Heart left ventricle (tissue), 16 donors: ENCODE measurements around the gene PLEKHG3. TPM values are rescaled to one million over a fixed set of nuclear protein-coding genes. Genes with fewer than 3 reads are reported as not detected.
A peak's percentile ranks its signal among the peaks of the same experiment; 100 is the strongest.

Experiments used
- ATAC-seq, 4 donors: fragments of 200-7000 bp; cut with Tn5 transposase; one replicate each; pipeline ENCODE4 v1.9.1; 2020 to 2022; ENCODE audit warnings: moderate library complexity in 4 of 4, mild to moderate bottlenecking in 3 of 4, moderate number of reproducible peaks in 1 of 4
- DNase-seq, 5 donors: peaks; one replicate each; pipeline ENCODE4 v3.0.0-alpha.2; 2020
- H3K27ac ChIP-seq, 12 donors: fragments of 200-600 bp; sonication (generic) in 4 of 12; one replicate each; pipeline versions ENCODE4 v1.5.0 to v1.8.0; 2016 to 2022; ENCODE audit warnings: mild to moderate bottlenecking in 2 of 12
- H3K27me3 ChIP-seq, 9 donors: fragments of 200-600 bp; sonication (generic) in 2 of 9; one replicate each; pipeline versions ENCODE4 v1.5.1 to v1.8.0; 2016 to 2022; ENCODE audit warnings: mild to moderate bottlenecking in 3 of 9
- H3K36me3 ChIP-seq, 9 donors: fragments of 200-600 bp; sonication (generic) in 2 of 9; one replicate each; pipeline versions ENCODE4 v1.5.0 to v1.8.0; 2018 to 2022; ENCODE audit warnings: mild to moderate bottlenecking in 2 of 9
- H3K4me1 ChIP-seq, 12 donors: fragments of 200-600 bp; sonication (generic) in 4 of 12; one replicate each; pipeline versions ENCODE4 v1.5.0 to v1.8.0; 2016 to 2022; ENCODE audit warnings: mild to moderate bottlenecking in 3 of 12
- H3K4me3 ChIP-seq, 12 donors: fragments of 200-600 bp; sonication (generic) in 4 of 12; one replicate each; pipeline versions ENCODE4 v1.5.0 to v1.8.0; 2017 to 2022; ENCODE audit warnings: mild to moderate bottlenecking in 9 of 12, moderate library complexity in 4 of 12
- H3K9me3 ChIP-seq, 12 donors: fragments of 200-600 bp; sonication (generic) in 4 of 12; one replicate each; pipeline versions ENCODE4 v1.5.0 to v1.8.0; 2016 to 2022; ENCODE audit warnings: mild to moderate bottlenecking in 1 of 12
- POLR2A ChIP-seq, 2 donors: fragments of 450-650 bp; IDR thresholded peaks; one replicate each; pipeline ENCODE4 v1.6.1; 2017; ENCODE audit warnings: antibody characterized with exemption in 2 of 2, mild to moderate bottlenecking in 2 of 2, moderate library complexity in 2 of 2
- WGBS, 4 donors: extraction: QIAGEN DNeasy Blood & Tissue Kit in 2 of 4; methylation state at CpG; one replicate each; pipeline versions ENCODE4 v1.1.5 to v1.1.7; 2013 to 2018; 5-methylcytosine and 5-hydroxymethylcytosine counted together
- intact Hi-C, 10 donors: fragments of 100-400 bp; cut with DNase I; formaldehyde crosslinking; loops; one replicate each; pipeline versions ENCODE4 v1.11.1 to v1.14.2; 2022
- polyA plus RNA-seq, 2 donors: library from polyadenylated mRNA; stranded (reverse); fragments of 200-250 nt; gene quantifications; one replicate each; pipeline ENCODE4 v1.2.3, GENCODE V29; 2013
- total RNA-seq, 9 donors: library from RNA; depleted of rRNA in 2 of 9; stranded (reverse); fragments of >200 nt in 2 of 9; fragmentation: NEBNext Ultra II Directional in 3 of 9; extraction: Animal tissue kit (Norgen Biotek cat#: 25700) in 3 of 9; gene quantifications; one replicate each; pipeline versions ENCODE4 v1.1.0 to v1.2.4, GENCODE V29; 2016 to 2023
- TF ChIP-seq, protein P1 (sequence below), 12 donors: fragments of 200-600 bp; sonication (generic) in 4 of 12; IDR thresholded peaks; one replicate each; pipeline versions ENCODE4 v1.5.0 to v1.8.0; 2018 to 2022; ENCODE audit warnings: antibody characterized with exemption in 12 of 12, mild to moderate bottlenecking in 5 of 12
- donor health status: ischemic (EF 13 %, LVEDD 7.1; RV severe dilation, severe dysfunction).
- donor health status: healthy with polysubstance abuse.
- donor health status: DM: no; HTN: yes; CAD: no.
- donor health status: DM: no; HTN: no; CAD: no.
- donor health status: ischemic (EF 25% LVEDD 6.9; RV normal size, moderate dysfunction).
- donor health status: ischemic (EF 25% LVEDD 5.7; RV mildly dilated, moderate dysfunction).
- donor health status: healthy.
- donor health status: DM: yes; HTN: yes; CAD: no.
- donor health status: ischemic (EF 35%, LVEDD 5.7; RV mildly dilated, moderate dysfunction).
- donor health status: nonischemic (EF 11% LVEDD 7.7; RV severe dilation, severe dysfunction).
- donor health status: DM: yes; HTN: yes; CAD: no.
- donor health status: PGD.
- donor health status: ischemic (EF 29% LVEDD 5.4; RV normal size, mild dysfunction).
- donor health status: nonischemic (EF 23%, LVEDD 6.1; RV moderate dilation, normal function).

The PLEKHG3 gene
- total and polyA plus RNA-seq, 11 donors, result 7.0 to 34.3 (median 17.8) TPM

DNA sequence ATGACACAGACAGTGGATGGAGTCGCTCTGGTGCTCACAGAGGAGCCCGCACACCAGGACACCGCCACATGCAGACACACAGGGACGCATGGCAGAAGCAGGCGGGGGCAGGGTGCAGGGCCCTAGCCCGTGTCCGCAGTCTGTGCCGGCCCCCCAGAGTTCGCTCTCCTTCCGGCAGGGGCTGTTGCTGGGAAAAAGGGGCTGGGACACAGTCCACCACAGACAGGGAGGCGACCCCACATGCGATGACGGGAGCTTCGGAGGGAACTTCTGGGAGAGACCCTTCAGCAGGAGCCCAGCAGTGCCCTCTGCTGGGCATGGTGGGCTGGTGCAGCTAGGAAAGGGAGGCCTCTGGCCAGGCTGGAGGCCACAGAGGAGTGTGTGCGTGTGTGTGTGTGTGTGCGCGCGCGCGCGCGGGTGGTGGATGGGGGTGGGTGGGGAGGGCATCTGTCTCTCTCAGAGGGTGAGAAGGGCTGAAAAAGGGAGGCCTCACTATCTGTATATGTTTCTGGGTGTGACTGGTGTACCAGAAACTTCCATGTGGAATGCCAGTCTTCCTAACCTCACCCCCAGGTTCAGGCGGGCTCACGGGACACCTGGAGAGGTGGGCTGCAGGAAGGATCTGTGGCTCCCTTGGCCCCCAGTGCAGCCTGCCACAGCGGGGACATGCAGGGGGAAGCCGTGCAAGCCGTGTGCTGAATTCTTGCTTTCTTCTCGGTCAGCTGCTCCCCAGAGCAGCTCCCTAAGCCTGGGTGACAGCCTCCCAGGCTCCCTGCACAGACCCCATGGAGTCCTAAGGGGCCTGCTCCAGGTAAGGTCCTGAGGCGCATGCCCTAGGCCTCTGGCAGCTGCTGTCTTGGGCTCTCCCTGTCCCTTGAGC, 60.7 kb downstream of the PLEKHG3 start:
- Histone ChIP-seq H3K4me1 (peaks cover 0 to 48% (median 39%) of the 10 kb centered on the region in 12 donors), H3K9me3 (no peaks in the 10 kb centered on the region), H3K27ac (peak overlapping the region in 9 of 12 donors; percentile 16 to 87 (median 78)), H3K4me3 (peak overlapping the region in 7 of 12 donors; percentile 27 to 45 (median 33)), H3K27me3 (no peaks in the 10 kb centered on the region), H3K36me3 (peaks cover 0 to 27% (median 8%) of the 10 kb centered on the region in 9 donors)
- intact Hi-C loops, result loop anchor here in 9 of 10 donors (1.0 to 10.0 kb wide), 8 partner anchors 58 to 220 kb away; partner anchors contain the start of genes HSPA2 (in 1 of the 9) and PPP1R36 (in 1 of the 9)
- ATAC-seq (peak in 3 of 4 donors; percentile 54 to 66 (median 65)), DNase-seq (peak; percentile 68 to 83 (median 74))
- 24 to 41% (median 38%) methylated on average over 12 to 29 of the region's 29 CpGs for WGBS, 4 donors
- no peak for TF ChIP-seq POLR2A (IDR thresholded peaks at IDR 0.05)
- TF ChIP-seq, protein P1, sequence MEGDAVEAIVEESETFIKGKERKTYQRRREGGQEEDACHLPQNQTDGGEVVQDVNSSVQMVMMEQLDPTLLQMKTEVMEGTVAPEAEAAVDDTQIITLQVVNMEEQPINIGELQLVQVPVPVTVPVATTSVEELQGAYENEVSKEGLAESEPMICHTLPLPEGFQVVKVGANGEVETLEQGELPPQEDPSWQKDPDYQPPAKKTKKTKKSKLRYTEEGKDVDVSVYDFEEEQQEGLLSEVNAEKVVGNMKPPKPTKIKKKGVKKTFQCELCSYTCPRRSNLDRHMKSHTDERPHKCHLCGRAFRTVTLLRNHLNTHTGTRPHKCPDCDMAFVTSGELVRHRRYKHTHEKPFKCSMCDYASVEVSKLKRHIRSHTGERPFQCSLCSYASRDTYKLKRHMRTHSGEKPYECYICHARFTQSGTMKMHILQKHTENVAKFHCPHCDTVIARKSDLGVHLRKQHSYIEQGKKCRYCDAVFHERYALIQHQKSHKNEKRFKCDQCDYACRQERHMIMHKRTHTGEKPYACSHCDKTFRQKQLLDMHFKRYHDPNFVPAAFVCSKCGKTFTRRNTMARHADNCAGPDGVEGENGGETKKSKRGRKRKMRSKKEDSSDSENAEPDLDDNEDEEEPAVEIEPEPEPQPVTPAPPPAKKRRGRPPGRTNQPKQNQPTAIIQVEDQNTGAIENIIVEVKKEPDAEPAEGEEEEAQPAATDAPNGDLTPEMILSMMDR (IDR thresholded peaks at IDR 0.05), result peak; percentile 68 to 95 (median 86)

DNA sequence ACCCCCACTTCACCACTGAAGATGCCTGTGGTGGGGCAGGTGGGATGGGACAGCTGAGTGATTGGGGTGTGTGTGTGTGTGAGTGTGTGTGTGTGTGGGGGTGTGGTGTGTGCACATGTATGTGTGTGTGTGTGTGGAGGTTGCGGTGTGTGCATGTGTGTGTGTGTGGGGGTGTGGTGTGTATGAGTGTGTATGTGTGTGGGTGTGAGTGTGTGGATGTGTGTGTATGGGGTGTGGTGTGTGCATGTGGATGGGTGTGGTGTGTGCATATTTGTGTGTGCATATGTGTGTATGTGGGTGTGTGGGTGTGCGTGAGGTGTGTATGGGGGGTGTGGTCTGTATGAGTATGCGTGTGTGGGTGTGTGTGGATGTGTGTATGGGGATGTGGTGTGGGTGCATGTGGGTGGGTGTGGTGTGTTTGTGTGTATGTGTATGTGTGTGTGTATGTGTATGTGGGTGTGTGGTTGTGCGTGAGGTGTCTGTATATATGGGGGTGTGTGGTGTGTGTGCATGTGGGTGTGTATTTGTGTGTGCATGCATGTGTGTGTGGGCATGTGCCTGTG, 61.6 kb downstream of the PLEKHG3 start:
- DNase-seq (peak in 1 of 5 donors; percentile 20), ATAC-seq (no peak)
- WGBS, 4 donors, result 91 to 98% (median 96%) methylated on average over 4 of the region's 4 CpGs
- H3K9me3 ChIP-seq, result no peaks in the 10 kb centered on the region
- H3K36me3 ChIP-seq, result peaks cover 0 to 35% (median 18%) of the 10 kb centered on the region in 9 donors
- intact Hi-C loops, result loop anchor here in 7 of 10 donors (2.0 to 10.0 kb wide), 4 partner anchors 93 to 221 kb away; partner anchors contain the start of genes HSPA2 (in 1 of the 7) and PPP1R36 (in 1 of the 7)
- TF ChIP-seq, protein P1 (IDR thresholded peaks at IDR 0.05), result no peak
- no peak for TF ChIP-seq POLR2A (IDR thresholded peaks at IDR 0.05)
- no peaks in the 10 kb centered on the region for H3K27me3 ChIP-seq
- H3K4me3 ChIP-seq, result no peak overlapping the region
- H3K27ac ChIP-seq, result no peak overlapping the region
- peaks cover 0 to 40% (median 31%) of the 10 kb centered on the region in 12 donors for H3K4me1 ChIP-seq

DNA sequence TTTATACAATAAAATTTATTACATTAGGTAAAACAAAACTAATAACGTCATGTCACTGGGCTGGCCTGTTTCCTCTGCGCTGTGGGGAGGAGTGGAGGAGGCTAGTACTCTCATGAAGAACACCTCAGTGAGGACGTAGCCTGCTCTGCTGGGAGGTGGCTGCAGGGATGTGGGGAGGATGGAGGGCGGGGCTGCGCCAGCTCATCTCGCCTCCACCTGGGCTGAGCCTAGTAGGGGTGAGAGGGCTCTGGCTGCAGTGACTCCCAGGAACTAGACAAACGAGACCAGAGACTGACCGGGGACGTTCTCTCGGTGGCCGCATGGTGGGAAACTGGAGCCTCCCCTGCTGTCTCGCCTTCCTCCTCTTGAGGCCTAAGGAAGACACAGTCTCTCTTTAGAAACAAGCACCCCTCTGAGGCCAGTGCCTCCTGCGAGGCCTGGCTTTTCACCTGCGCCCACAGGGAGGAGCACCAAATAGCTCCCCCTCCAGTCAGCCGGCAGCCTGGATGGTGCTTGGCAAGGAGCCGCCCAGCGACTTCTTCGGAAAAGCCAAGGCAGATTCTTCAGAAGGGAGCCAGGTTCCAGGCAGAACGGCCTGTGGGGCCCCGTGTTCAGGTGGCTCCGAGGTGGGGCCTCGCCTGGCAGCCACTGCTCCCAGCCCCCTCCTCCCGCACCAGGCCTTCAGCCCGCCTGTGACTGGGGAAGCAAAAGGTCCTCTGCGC, 62.4 kb downstream of the PLEKHG3 start:
- peaks cover 0 to 32% (median 23%) of the 10 kb centered on the region in 12 donors for H3K4me1 ChIP-seq
- no peaks in the 10 kb centered on the region for H3K9me3 ChIP-seq
- DNase-seq (peak in 1 of 5 donors; percentile 20), ATAC-seq (no peak)
- 83 to 86% (median 85%) methylated on average over 22 to 25 of the region's 25 CpGs for WGBS, 4 donors
- H3K4me3 ChIP-seq, result no peak overlapping the region
- TF ChIP-seq POLR2A (IDR thresholded peaks at IDR 0.05), result no peak
- TF ChIP-seq, protein P1 (IDR thresholded peaks at IDR 0.05), result no peak
- no peaks in the 10 kb centered on the region for H3K27me3 ChIP-seq
- peaks cover 0 to 42% (median 19%) of the 10 kb centered on the region in 9 donors for H3K36me3 ChIP-seq
- intact Hi-C loops, result loop anchor here in 2 of 10 donors (5.0 to 10.0 kb wide), 2 partner anchors 94 to 222 kb away; partner anchors contain the start of genes HSPA2 (in 1 of the 2) and PPP1R36 (in 1 of the 2)
- no peak overlapping the region for H3K27ac ChIP-seq
